CMK (cell line): Measurements from ENCODE around the gene SSB.
"Not testable (repeated sequence)": the region's sequence is repeated elsewhere in the genome, so short reads cannot be mapped to it uniquely, and the experiment has no call there.

Experiments used
- DNase-seq: peaks from one replicate; pipeline ENCODE4 v3.0.0-alpha.2; 2010; ENCODE audit warnings: low read depth

The SSB gene

DNA sequence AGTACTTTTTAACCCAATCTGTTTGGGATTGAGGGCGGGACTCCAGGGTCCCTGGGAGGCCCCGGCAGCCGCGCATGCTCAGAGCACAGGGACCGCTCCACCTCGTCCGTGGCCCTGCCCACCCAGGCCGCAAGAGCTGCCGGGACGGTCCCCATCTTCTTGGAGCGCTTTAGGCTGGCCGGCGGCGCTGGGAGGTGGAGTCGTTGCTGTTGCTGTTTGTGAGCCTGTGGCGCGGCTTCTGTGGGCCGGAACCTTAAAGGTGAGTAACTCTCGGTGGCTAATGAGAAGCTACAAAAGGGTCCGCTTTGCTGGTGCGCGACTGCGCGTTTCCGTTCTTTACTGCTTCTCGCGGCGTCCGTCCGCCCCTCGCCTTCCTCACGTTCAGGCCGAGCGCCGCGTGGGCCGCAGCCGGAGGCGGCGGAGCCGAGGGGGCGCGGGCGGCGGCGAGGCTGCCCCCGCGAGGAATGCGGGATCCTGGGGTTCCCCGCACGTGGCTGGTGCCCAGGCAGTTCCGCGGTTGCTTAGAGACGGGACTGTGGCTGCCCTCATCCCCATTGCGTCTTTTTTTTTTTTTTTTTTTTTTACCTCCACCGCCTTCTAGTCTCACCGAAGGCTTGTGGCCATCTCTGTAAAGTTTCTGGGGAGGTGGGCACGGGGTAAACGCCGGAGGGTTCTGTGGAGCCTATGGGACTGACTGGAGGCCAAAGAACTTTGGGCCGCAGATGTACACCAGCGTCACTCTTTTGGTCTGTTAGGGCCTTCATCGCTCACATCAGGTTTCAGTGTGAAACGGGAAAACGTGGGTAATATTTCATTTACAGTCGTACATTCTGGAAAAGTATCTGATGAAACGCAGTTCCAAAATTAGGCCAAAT, at the start of gene SSB:
SSB (plus strand) TSS at position 154 of the 875 bp plus-strand sequence. CDS start 2,090 bp downstream, outside the sequence.
- peak; percentile 85 for DNase-seq

DNA sequence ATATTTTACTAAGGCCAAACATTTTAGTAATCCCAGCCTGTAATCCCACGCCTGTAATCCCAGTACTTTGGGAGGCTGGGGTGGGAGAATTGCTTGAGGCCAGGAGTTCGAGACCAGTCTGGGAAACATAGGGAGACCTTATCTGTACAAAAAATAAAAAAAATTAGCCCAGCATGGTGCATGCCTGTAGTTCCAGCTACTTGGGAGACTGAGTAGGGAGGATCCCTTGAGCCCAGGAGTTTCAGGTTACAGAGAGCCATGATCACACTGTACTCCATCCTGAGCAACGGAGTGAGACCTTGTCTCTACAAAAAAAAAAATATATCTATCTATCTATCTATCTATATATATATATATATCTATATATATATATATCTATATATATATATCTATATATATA, 45.9 kb upstream of the SSB start:
- DNase-seq = no peak

DNA sequence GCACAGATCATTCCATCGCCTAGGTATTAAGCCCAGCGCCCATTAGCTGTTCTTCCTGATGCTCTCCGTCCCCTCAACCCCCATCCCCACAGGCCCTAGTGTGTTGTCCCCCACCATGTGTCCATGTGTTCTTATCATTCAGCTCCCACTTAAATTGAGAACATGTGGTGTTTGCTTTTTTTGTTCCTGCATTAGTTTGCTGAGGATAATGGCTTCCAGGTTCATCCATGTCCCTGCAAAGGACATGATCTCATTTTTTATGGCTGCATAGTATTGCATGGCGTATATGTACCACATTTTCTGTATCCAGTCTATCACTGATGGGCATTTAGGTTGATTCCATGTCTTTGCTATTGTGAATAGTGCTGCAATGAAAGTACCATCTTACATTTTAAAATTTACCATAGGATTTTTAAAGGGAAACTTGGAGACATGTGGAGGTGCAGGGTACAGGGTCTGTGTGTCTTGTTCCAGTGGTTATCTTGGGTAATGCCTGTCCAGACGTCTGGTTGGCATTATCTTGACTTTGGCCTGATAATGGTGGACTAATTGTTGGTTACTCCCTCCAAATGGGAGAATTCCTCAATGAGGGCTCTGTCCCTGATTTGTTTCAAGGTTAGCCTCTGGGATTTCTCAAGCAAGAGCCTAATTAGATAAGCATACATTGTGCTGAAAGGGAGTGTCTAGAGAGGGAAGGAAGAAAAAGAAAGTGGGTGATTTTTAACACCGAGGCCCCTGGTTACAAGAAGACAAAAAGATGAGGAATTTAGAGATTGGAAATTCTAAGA, 43.4 kb upstream of the SSB start:
- DNase-seq = no peak

DNA sequence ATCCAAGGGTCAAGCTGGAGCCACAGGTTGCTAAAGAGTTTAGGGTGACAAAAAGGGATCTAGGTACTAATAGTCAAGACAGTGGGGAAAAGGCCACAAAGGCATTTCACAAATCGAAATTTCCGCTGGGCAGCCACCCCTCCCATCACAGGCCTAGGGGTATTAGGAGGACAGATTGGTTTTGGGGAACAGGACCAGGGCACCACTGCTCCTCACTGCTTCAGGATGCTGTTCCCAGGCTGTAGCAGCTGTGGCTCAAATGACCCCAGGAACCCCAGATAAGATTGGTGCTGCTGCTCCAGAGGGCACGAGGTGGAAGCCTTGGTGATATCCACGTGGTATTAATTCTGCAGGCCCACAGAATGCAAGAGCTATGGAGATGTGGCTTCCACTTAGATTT, 42.3 kb upstream of the SSB start:
- no peak for DNase-seq

DNA sequence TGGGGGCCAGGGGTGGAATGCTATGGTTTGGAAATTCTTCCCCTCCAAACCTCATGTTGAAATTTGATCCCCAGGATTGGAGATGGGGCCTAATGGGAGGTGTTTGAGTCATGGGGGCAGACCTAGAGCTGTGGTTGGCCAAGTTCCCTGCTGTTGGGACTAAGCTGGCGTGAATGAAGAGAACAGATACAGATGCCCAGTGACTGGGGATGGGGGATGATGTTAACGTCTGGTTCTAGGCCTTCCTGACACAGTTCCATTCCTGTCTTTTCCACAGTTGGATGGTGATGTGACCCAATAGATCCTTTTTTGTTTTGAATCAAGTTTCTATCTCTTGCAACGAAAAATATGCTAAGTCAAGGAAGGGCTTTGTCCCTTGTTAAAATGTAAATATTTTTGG, 41.3 kb upstream of the SSB start:
- DNase-seq = no peak

DNA sequence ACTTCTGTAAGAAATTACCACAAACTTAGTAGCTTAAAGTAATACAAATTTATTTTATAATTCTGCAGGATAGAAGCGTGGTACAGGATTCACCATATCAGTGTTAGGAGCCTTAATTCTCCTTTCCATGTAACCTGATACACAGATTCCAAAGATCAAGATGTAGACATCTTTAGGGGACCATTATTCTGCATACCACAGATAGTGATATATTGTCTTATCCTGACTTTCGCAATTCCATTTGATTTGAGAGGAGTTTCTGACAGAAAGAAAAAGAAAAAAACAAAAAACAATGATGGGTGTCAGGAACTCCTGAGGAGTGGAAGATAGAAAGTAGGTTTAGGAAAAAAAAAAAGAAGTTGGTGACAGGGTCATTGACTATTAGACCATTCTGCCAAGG, 40.9 kb upstream of the SSB start:
- DNase-seq = no peak

DNA sequence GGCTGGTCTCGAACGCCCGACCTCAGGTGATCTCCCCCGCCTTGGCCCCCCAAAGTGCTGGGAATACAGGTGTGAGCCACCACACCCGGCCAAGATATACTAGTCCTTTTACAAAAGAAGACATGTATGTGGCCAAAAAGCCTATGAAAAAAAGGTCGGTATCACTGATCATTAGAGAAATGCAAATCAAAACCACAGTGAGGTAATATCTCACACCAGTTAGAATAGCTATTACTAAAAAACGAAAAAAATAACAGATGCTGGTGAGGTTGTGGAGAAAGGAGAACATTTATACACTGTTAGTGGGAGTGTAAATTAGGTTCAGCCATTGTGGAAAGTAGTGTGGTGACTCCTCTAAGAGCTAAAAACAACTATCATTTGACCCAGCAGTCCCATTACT, 38.7 kb upstream of the SSB start:
- no peak for DNase-seq

DNA sequence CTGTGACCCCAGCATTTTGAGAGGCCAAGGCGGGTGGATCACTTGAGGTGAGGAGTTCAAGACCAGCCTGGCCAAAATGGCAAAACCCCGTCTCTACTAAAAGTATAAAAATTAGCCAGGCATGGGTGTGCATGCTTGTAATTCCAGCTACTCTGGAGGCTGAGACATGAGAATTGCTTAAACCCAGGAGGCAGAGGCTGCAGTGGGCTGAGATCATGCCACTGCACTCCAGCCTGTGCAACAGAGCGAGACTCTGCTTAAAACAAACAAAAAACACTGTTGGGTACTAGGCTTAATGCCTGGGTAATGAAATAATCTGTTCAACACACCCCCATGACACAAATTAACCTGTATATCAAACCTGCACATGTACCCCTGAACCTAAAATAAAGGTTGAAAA, 37.9 kb upstream of the SSB start:
- not testable (repeated sequence) for DNase-seq

DNA sequence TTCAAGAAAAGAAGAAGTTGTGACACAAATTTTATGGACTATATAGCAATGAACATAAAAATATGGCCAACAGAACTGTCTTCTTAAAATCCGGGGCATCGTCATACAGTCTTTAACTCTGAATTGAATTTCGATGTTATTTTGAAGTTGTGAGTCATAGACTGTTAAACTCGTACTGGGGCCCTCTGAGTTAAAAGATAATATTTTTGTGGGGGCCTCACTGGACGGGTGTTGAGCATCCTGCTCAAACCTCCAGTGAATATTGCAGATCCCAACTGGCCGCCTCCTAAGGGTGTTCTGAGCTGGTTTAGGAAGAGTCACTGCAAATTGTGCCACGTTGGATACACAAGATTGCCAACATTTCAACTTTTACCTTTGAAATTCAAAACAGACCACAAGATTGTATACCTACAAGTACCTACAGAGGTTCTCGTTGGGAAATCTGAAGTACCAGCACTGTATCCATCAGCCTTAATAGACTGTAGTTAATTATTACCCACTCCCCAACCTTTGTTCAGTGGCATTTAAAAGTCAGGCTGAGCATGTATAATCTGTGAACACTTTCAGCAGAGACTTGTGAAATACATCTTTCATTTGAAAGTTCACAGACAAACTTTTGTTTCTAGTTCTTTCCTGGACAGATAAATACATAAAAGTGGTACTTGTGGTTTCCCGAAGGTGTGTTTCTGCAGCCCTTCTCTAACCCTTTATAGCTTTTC, 37.3 kb upstream of the SSB start:
- no peak for DNase-seq

DNA sequence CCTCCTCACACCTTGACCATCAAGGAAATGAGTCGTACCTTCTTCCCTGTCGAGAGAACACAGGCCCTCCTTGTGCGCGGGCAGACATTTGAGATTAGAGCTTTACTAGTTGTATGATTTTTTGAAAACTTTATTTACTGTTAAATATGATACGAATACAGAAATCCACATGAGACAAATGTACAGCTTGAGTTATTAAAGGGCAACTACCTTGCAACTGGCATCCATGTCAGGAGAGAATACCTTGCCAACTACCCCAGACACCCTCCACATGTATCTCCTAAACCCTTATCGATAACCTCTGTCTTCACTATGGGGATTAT, 36.7 kb upstream of the SSB start:
- no peak for DNase-seq

DNA sequence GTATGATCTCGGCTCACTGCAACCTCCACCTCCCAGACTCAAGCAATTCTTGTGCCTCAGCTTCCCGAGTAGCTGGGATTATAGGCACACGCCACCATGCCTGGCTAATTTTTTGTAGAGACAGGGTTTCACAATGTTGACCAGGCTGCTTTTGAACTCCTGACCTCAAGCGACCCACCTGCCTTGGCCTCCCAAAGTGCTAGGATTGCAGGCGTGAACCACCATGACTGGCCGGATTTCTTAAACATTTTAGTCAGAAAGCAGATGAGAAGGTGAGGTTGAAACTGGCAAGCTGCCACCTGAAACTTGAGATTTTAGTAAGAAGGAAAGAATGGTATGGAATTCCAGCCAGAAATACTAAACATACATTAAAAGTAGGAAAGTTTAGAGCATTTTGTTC, 33.1 kb upstream of the SSB start:
- DNase-seq = no peak

DNA sequence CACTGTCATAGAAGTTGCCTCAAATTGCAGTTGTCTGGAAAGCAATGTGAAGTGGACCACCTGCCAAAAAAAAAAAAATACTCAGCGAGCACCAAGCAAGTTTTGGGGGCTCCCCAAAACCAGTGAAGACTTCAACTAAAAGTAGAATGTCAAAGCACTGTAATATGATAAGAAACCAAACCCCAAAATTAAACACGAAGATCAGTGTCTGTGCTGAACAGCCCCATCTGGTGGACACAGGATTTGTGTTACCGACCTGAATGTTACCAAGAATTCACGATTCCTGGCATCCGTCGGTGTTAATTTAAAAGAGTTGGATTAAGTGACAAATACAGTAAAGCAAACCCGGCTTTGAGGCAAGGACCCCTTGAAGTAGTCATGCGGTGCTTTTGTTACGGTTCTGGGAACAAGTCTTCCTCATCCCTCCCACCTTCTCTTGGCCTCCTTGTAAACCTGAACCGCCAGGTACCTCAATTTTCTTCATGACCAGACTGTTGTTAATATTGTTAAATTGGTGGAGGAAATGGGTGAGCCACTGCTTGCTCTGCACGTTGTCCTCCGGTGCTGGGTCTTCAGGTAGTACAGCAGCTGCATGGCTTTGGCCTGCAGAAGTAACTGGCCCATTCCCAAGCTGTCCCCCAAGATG, 31.3 kb upstream of the SSB start:
- DNase-seq = no peak

DNA sequence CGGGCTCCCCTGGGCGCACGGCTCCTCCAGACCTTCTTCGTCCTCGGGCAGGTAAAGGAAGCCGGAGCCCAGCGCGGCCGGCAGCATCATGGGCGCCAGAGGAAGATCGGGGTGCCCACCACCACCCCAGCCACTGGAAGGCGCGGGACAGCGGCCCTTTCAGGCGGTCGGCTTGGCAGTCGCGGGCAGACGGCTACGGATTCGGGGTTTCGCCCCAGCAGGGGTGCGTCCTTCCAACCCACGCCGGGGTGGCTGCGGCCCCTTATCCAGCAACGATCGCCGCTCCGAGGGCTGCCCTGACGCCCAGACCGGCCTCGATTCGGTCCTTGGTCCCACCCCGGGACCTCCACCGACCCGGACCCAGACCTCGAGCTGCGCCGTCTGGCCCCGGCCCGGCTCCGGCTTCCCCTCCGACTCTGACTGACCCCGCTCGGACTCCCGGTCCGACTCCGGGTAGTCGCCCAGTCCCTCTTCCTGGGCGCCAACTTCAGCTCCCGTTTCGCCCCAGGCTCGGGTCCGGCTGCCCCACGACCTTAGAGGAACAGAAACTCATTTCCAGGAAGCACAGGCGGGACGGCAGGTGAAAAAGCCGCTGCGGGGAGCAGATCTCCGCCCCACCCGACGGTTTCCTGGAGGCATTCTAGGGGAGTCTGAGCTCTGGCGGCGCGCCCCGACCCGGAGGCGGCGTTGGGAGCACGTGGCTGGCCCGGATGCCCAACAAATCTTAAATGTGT, 30.2 kb upstream of the SSB start:
- DNase-seq = no peak

DNA sequence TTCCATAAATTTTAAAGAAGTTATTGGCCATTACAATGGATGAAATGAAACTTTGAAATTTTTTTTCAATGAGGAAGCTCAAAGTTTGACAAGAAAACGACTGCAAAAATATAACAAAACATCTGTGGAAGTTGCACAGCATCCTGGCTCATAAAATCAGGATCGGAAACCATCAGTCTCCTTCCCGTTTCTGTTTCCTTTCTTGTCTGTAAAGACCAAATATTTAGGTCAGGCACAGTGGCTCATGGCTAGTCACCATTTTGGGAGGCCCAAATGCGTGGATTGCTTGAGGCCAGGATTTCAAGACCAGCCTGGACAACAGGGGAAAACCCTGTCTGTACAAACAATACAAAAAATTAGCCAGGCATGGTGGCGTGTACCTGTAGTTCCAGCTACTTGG, 27.6 kb upstream of the SSB start:
- DNase-seq = no peak

DNA sequence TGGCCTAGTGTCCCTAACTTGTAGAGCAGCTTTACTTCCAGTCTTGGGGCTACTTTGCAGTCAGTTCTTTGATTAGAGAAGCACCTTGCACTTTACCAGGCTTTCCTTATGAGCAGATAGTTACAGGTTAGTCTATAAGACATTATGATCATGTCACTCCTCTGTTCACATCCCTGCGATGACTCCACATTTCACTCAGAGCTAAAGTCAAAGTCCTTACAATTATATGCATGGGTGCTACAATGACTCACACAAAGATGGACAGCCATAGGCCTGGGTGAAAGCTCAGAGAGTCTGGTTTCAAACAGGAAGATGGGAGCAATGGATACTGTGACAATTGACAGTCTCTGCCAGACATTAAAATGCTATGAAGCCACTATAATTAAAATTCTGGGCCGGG, 27.1 kb upstream of the SSB start:
- DNase-seq = no peak

DNA sequence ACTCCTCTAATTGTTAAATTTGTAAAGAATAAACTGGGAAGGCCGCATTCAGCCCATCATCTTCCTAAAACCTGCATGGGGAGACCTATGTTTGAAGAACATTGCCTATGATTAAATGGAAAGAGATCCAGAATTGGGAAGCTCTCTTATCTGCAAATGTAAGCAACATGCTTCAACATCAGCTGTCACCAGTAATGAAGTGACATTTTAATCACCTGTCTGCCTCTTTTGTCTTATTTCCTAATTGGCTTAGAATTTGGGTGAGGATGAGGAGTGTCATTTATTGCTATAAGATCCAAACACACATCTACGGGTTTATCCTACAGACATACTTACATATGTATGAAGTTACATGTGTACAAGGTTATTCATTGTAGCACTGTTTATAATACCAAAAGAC, 26.0 kb upstream of the SSB start:
- DNase-seq = no peak

DNA sequence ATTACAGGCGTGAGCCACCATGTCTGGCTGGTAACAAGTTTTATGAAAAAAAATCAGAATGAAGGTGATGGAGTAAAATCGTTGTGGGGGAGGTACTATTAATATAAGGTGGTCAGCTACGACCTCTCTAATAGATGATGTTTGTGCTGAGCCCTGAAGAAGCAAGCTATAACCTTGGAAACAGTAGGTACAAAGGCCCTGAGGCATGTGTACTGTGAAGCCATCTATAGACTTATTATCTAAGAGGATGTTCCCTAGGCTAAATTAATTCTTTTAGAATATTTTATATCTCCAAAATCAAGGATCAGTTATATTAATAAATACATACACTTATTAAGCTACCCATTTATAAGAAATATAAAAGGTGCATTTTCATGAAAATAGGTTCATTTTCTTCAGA, 23.3 kb upstream of the SSB start:
- DNase-seq = no peak

DNA sequence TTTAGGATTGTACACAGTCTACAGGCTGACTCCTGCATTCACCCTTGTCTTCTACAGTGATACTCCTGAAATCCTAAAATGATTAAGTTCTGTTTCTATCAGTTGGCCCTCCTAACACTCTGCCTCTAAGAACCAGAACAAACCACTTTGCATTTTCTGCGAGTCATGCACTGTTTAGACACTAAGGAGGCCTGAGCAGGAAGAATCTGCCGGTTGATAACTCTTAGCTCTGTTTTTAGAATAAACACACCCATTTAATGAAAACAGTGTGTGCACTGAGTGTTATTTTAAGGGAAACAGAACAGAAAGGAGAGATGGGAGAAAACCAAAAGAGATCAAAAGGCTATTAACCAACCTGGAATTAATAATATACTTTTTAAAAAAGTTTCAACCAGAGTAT, 22.9 kb upstream of the SSB start:
- DNase-seq = no peak

DNA sequence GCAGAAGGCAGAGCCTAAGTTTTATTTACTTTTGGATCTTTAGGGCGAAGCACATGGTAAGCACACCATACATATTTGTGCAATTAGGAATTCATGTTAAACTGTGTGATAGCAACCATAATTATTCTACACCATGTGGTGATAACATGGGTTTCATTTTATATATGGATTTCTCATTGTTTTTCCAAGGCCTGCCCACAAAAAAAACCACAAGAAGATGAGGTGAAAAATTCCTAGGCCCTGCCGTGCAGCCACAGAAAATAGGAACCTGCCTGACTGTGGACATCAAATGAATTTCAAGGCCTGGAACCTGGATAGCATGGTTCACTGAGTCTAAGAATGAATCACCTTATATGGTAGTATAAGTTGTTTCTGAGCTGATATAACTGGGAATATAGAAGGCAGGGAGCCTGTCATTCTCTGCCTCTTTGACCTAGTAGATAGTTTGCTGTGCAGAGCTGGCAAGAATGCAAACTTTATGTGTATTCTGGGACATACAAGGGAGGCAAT, 22.4 kb upstream of the SSB start:
- DNase-seq = no peak

DNA sequence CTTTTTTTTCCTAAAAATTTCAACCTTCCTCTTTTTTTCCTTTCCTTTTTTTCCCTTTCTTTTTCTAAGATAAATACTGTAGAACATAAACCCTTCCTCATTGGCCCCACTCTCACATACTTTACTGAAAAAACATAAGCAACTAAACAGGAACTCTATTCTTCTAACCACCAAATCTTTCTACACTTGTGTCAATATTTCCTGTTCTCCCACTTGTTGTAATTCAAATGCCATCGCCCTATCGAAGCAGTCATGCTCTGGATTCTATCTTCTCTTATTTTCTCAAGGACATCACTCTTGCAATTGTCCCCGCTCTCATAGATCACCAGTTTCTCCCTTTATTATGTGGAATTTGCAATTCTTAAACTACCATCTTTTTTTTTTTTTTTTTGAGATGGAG, 20.2 kb upstream of the SSB start:
- DNase-seq = no peak

DNA sequence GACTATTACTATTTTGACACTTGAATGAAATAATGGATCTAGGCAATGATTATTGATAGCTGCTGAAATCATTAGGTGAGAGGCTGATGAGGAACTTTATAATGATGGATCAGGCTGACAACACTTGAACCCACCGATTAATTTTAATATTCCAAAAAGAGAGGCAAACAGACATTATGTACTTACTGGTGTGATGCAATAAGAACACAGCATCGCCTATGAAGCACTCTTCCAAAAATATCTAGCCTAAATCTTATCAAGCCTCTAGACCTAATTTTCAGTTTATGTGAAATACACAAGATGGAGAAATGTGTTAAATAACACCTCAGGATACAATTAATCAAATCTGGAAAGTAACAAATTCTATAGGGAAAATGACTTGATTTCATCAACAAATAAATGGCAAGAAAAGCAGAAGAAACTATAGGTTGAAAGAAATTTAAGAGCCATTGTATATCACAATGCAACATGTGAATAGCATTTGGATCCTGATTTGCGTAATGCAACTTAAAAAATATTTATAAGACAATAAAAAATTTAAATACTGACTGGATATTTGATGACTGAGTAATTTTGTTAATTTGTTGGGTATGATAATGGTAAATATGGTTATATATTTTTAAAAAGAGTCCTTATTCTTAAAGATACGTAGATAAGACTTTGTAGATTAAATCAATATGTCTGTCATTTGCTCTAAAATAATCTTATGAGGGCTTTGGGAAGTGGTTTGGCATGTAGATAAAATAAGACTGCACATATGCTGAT, 17.2 kb upstream of the SSB start:
- no peak for DNase-seq
